Body of pancreas (tissue), 4 donors: Measurements from ENCODE around the gene RHNO1.

Experiments used
- POLR2A ChIP-seq, 3 donors: fragments of 450-650 bp; IDR thresholded peaks; one replicate each; pipeline ENCODE4 v1.6.1; 2016; ENCODE audit warnings: antibody characterized with exemption in 3 of 3, mild to moderate bottlenecking in 2 of 3
- TF ChIP-seq, protein P1 (sequence below), 7 experiments: fragments of 450-650 bp in 4 of 7; fragments of 200-600 bp in 3 of 7; sonication (generic) in 3 of 7; IDR thresholded peaks; one replicate each; pipeline ENCODE4 v1.5.1; 2016 to 2019; ENCODE audit warnings: antibody characterized with exemption in 7 of 7

DNA sequence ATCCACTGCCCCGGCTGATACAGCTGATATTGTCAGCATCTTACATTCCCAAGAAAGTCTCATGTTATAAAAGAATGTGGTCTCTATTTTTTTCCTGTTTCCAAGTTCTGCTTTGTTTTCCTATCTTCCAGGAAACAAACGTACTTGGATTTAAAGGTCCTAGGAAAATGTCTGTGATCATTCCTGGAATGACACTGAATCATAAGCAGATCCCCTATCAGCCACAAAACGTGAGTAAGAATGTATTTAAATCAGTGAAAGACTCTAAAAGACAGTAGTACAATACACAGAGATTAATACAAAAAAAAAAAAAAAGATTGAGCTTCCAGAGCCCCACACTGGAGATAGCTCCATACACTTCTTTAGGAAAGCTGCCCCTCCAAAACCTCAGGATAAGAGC lies 60.5 kb downstream of the RHNO1 start:
- TF ChIP-seq, protein P1, sequence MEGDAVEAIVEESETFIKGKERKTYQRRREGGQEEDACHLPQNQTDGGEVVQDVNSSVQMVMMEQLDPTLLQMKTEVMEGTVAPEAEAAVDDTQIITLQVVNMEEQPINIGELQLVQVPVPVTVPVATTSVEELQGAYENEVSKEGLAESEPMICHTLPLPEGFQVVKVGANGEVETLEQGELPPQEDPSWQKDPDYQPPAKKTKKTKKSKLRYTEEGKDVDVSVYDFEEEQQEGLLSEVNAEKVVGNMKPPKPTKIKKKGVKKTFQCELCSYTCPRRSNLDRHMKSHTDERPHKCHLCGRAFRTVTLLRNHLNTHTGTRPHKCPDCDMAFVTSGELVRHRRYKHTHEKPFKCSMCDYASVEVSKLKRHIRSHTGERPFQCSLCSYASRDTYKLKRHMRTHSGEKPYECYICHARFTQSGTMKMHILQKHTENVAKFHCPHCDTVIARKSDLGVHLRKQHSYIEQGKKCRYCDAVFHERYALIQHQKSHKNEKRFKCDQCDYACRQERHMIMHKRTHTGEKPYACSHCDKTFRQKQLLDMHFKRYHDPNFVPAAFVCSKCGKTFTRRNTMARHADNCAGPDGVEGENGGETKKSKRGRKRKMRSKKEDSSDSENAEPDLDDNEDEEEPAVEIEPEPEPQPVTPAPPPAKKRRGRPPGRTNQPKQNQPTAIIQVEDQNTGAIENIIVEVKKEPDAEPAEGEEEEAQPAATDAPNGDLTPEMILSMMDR (IDR thresholded peaks at IDR 0.05): no peak
- TF ChIP-seq POLR2A (IDR thresholded peaks at IDR 0.05): no peak
